DND-41 (cell line): ENCODE results near the gene SLC35G4.

ENCODE experiments used
- ATAC-seq: fragments of 200-7000 bp; cut with Tn5 transposase; 3 replicates; pipeline ENCODE4 v1.9.1; 2021; ENCODE audit warnings: low read depth; ENCODE audit not compliant: insufficient read depth
- DNase-seq: peaks from one replicate; pipeline ENCODE4 v3.0.0-alpha.2; 2020
- H2AFZ ChIP-seq: 2 replicates; pipeline ENCODE4 v1.6.0; 2012; ENCODE audit warnings: low read depth, low read length
- H3K27ac ChIP-seq: 2 replicates; pipeline ENCODE4 v1.5.1; 2012; ENCODE audit warnings: low read length, inconsistent platforms
- H3K27me3 ChIP-seq: fragments of 200-600 bp; sonication (generic); 2 replicates; pipeline ENCODE4 v1.6.0; 2012; ENCODE audit warnings: low read length, mild to moderate bottlenecking, inconsistent platforms; ENCODE audit not compliant: insufficient read depth, poor library complexity
- H3K36me3 ChIP-seq: 2 replicates; pipeline ENCODE4 v1.5.1; 2012; ENCODE audit warnings: low read length, inconsistent platforms; ENCODE audit not compliant: insufficient read depth
- H3K4me1 ChIP-seq: 2 replicates; pipeline ENCODE4 v1.5.1; 2012; ENCODE audit warnings: mild to moderate bottlenecking, low read length; ENCODE audit not compliant: insufficient read depth
- H3K4me2 ChIP-seq: 2 replicates; pipeline ENCODE4 v1.6.0; 2012; ENCODE audit warnings: mild to moderate bottlenecking, moderate library complexity, low read length, inconsistent platforms; ENCODE audit not compliant: insufficient read depth
- H3K4me3 ChIP-seq, 2 experiments: fragments of 200-600 bp in 1 of 2; shearing (Covaris generic) in 1 of 2; 2 replicates each; pipeline ENCODE4 v1.5.1; 2012 to 2016; ENCODE audit warnings: inconsistent platforms in 2 of 2, low read length in 2 of 2, mild to moderate bottlenecking in 2 of 2, low read depth in 1 of 2, moderate library complexity in 1 of 2
- H3K79me2 ChIP-seq: 2 replicates; pipeline ENCODE4 v1.6.0; 2012; ENCODE audit warnings: low read length, inconsistent platforms; ENCODE audit not compliant: insufficient read depth
- H3K9ac ChIP-seq: 2 replicates; pipeline ENCODE4 v1.6.0; 2012; ENCODE audit warnings: low read depth, mild to moderate bottlenecking, inconsistent platforms, low read length, moderate library complexity
- H3K9me3 ChIP-seq: 2 replicates; pipeline ENCODE4 v1.5.1; 2012; ENCODE audit warnings: low read length, moderate library complexity, mild to moderate bottlenecking, inconsistent platforms; ENCODE audit not compliant: insufficient read depth, severe bottlenecking
- H4K20me1 ChIP-seq: 2 replicates; pipeline ENCODE4 v1.6.0; 2012; ENCODE audit warnings: low read length; ENCODE audit not compliant: insufficient read depth
- CTCF ChIP-seq: IDR thresholded peaks from 2 replicates; pipeline ENCODE4 v1.5.1; 2012; ENCODE audit warnings: borderline replicate concordance, low read length, moderate library complexity, mild to moderate bottlenecking; ENCODE audit not compliant: poor library complexity, severe bottlenecking; ENCODE audit errors: extremely low read depth
- EZH2 ChIP-seq: IDR thresholded peaks from 3 replicates; pipeline ENCODE4 v1.6.1; 2012; ENCODE audit warnings: borderline replicate concordance, low read depth, mild to moderate bottlenecking, moderate library complexity, low read length, inconsistent platforms; ENCODE audit not compliant: severe bottlenecking

The SLC35G4 gene

GRCh38 chr18:11649839-11650238 is 40.4 kb downstream of the SLC35G4 start:
- Histone ChIP-seq H3K27ac (no peak overlapping the region), H3K36me3 (no peaks in the 10 kb centered on the region), H3K4me2 (no peak overlapping the region), H3K4me1 (no peaks in the 10 kb centered on the region), H2AFZ (no peak overlapping the region), H3K9me3 (peaks cover 3% of the 10 kb centered on the region), H3K9ac (no peak overlapping the region), H3K4me3 (no peak overlapping the region), H3K79me2 (no peaks in the 10 kb centered on the region), H3K27me3 (peaks cover 8% of the 10 kb centered on the region), H4K20me1 (no peaks in the 10 kb centered on the region)
- TF ChIP-seq CTCF, result no peak
- no peak for TF ChIP-seq EZH2
- no peak for ATAC-seq
- DNase-seq, result no peak

- H3K27me3 ChIP-seq, result peaks cover 8% of the 10 kb centered on the region
- H4K20me1 ChIP-seq, result no peaks in the 10 kb centered on the region
- no peak overlapping the region for H3K9ac ChIP-seq
- no peak overlapping the region for H3K4me2 ChIP-seq
- TF ChIP-seq CTCF (no peak), EZH2 (no peak)
- H3K9me3 ChIP-seq, result peaks cover 3% of the 10 kb centered on the region
- H3K27ac ChIP-seq, result no peak overlapping the region
- no peak overlapping the region for H2AFZ ChIP-seq
- H3K79me2 ChIP-seq, result no peaks in the 10 kb centered on the region
- ATAC-seq, result no peak
- H3K4me3 ChIP-seq, result no peak overlapping the region
- no peaks in the 10 kb centered on the region for H3K4me1 ChIP-seq
- no peak for DNase-seq
- H3K36me3 ChIP-seq, result no peaks in the 10 kb centered on the region
These were observed 42.5 kb downstream of the SLC35G4 start for GRCh38 chr18:11651899-11652298.

DNA sequence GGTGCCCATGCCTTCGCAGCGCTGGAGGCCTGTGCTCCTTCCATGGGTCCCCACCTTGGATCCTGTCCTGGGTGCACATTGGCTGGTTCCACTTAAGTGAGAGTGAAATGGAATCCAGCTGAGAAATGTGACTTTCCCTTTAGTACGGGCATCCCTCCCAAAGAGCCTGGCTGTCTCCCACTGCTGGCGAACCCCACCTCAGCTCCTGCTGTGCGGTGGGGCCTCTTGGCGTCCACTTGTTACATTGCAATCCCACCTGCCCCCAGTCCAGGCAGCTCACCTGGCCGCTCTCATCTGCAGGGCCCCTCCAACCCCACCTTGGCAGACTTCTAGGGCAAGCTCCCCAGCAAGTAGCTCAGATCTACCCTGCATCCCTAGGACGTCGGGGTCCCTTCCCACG is 44.1 kb downstream of the SLC35G4 start:
- H3K36me3 ChIP-seq, result no peaks in the 10 kb centered on the region
- H3K27me3 ChIP-seq, result peaks cover 8% of the 10 kb centered on the region
- no peak overlapping the region for H2AFZ ChIP-seq
- H4K20me1 ChIP-seq, result no peaks in the 10 kb centered on the region
- H3K4me3 ChIP-seq, result no peak overlapping the region
- TF ChIP-seq CTCF (no peak), EZH2 (no peak)
- H3K9ac ChIP-seq, result no peak overlapping the region
- no peaks in the 10 kb centered on the region for H3K79me2 ChIP-seq
- no peak overlapping the region for H3K27ac ChIP-seq
- no peak for ATAC-seq
- H3K4me2 ChIP-seq, result no peak overlapping the region
- no peaks in the 10 kb centered on the region for H3K4me1 ChIP-seq
- peaks cover 3% of the 10 kb centered on the region for H3K9me3 ChIP-seq
- no peak for DNase-seq
